KBM-7 (cell line): Measurements from ENCODE around the gene DLG2.

Source experiments
- DNase-seq: peaks from one replicate; pipeline ENCODE4 v3.0.0-alpha.2; 2015
- in situ Hi-C: fragments of 300-500 bp; cut with MboI; formaldehyde crosslinking; loops from 2 replicates; pipeline ENCODE4 v1.14.3; 2020; ENCODE audit warnings: low sequenced_read_pairs, low pct_unique_long_range_greater_than_20kb, mixed read lengths

The DLG2 gene

DNA sequence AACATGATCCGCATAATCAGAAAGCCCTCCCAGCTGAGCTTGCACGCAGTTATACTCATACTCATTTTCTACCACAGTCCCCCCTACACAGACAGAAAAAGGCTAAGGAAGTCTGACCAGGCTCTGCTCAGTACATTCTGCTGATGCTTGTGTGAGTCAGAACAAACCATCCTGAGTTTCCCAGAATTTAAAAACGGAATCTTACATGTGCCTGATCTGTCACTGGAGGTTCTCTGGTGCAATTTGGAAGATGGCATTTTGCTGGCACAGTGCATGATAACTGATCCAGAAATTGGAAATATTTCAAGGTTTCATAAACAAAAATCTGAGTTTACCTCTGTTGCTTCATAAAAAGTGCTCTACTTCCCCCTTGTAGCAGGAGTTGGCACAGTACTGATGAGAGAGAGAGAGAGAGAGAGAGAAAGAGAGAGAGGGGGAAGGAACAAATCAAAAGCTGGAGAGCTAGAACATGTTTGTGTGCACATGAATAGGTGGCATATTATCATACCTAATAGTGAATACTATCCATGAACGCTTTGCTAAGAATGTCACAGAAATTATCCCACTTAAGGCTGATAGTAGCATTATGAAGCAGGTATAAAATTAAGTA, 1085.3 kb downstream of the DLG2 start:
- in situ Hi-C loops = loop anchor here (25.0 kb wide), 1 partner anchor 705 kb away; no protein-coding TSS in a partner anchor

DNA sequence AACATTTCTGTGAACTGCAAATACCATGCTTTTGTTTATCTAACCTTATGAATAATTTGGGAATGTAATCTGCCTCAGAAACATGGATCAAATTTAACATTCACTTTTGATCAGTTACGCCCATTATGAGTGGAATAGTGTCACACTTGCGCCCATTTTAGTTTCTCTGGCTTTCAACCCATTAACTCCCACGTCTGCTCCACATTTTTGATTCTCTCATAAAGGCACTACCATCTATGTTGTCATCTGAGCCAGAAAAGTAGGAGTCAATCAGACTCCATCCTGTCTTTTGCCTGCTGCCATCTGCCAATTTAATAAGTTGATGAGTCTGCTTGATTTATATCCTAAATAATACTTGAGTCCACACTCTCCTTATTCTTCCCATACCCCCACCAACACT, 1090.7 kb downstream of the DLG2 start:
- DNase-seq = no peak
- in situ Hi-C loops = loop anchor here (25.0 kb wide), 1 partner anchor 699 kb away; no protein-coding TSS in a partner anchor

More for the DNA sequence above, 1085.3 kb downstream of the DLG2 start:
- DNase-seq = no peak

DNA sequence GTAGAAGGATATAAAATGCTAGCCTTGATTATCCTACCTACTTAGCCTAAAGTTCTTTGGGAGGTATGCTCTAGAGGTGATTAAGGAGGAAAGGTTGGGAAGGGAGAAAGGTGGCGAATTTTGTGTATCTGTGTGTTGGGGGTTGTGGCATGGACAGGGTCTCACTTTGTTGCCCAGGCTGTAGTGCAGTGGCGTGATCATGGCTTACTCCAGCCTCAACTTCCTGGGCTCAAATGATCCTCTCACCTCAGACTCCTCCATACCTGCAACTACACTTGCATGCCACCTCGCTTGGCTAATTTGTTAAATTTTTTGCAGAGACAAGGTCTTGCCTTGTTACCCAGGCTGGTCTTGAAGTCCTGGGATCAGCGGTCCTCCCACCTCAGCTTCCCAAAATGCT, 1094.8 kb downstream of the DLG2 start:
- DNase-seq = no peak
- in situ Hi-C loops = loop anchor here (25.0 kb wide), 1 partner anchor 695 kb away; no protein-coding TSS in a partner anchor

DNA sequence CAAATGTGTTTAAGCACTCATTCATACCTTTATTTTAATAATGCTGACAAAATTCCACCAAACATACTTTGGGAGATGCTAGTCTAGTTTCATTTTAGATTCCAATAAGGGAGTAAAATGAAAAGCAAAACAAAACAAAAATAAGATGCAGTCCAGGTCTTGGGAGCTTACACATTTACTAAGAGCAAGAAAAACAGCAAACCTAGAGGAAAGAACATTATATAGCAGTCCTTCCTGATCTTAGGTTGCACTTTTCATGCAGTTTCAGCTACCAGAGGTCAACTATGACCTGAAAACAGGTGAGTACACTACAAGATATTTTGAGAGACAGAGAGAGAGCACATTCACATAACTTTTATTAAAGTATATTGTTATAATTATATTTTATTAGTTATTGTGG, 1100.9 kb downstream of the DLG2 start:
- in situ Hi-C loops = loop anchor here (25.0 kb wide), 1 partner anchor 689 kb away; no protein-coding TSS in a partner anchor
- DNase-seq = no peak

DNA sequence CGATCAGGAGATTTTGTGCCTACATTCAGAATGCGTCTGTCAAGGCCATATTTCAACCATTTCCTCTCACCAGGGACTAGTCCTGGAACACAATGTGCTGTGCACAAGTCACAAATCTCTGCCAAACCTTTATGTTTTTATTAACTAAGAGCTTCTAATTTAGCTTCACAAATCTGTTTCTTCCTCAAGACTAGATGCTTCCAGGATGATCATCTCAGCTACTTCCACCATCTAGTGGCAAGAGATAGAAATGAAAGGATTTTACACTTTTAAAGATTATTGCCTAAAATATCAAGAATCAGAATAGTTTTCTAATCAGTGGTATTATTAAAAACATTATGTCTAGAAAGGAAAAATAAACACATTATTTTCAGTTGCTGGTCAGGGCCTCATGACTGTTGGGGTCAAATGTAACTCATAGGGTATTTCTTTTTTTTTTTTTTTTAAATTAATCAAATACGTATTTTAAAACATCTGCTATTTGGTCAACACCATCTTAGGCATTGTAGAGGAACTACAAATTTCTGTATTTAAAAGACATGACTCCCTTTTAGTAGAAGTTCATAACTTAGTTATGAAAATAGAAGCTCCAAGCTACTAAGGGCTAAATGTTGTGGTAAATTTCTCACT, 1102.6 kb downstream of the DLG2 start:
- DNase-seq = peak; percentile 8
- in situ Hi-C loops = loop anchor here (25.0 kb wide), 1 partner anchor 687 kb away; no protein-coding TSS in a partner anchor

DNA sequence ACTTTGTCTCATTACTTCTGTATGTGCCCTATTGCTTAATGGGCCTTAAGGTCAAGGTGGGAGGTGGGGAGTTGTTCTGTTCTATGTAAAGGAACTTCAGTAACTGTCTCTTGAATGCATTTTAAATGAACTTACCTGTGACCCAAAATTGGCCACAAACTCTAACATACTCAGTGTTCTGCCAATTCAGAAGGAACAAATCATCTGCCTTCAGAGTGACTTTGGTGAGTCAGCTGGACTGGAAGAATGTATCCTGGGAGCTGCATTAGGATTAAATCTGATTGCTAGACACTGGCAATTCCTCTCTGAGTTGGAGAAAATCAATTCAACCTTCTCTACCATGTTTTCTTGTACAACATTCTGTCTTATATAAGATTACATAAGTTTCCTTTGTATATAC, 1104.8 kb downstream of the DLG2 start:
- in situ Hi-C loops = no loop called here
- no peak for DNase-seq

DNA sequence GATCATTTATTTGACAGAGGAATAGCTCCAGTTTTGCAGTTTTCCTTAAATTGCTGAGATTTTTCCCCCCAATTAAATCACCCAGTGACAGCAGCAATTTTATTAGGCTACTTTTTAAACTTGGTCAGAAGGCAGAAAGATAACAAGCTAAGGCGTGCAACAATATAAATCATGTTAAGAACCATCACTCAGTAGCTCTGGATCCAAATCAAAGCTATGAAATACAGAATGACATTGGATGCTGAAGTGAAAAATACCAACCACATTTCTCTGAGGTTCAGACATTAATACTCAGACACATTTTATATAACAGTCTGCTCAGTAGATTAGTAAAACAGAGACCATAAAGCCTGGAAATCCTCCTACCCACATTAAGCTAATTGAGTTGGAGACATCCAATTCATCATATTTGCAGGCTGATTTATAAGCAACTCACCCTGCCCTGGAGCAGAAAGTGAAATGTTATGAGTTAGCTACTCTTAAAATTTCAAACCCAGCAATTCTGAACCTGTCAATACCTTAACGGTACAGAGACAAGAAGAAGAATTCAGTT, 1108.4 kb downstream of the DLG2 start:
- in situ Hi-C loops = no loop called here
- DNase-seq = no peak

DNA sequence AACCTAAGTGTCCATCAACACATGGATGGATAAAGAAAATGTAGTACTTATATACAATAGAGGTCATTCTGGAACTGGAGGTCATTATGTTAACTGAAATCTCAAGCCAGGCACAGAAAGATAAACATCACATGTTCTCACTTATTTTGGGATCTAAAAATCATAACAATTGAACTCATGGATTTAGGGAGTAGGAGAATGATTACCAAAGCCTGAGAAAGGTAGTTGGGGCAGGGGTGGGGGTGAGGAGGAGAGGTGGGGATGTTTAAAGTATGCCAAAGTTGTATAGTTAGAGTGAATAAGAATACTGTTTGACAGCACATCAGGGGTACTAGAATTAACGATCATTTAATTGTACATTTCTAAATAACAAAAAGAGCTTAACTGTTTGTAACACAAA, 1112.7 kb downstream of the DLG2 start:
- no peak for DNase-seq
- in situ Hi-C loops = no loop called here

DNA sequence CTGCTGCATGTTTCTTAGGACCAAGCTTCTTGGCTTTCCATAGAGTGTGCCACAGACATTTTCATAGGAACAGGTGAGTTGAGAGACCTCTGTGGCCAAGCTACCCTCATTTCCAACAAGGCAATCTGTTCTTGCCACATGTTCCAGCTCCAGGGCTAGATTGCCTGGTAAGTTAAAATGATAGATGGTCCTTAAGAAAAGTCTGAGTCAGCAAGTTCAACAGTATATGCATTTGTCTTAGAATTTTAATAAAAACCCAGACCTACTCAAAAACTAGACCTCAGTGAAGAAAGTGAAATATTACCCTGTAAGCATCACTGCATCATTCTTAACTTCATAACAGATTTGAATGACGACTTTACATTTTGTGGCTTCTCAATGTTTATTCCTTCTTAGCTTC, 1123.6 kb downstream of the DLG2 start:
- no peak for DNase-seq
- in situ Hi-C loops = no loop called here

DNA sequence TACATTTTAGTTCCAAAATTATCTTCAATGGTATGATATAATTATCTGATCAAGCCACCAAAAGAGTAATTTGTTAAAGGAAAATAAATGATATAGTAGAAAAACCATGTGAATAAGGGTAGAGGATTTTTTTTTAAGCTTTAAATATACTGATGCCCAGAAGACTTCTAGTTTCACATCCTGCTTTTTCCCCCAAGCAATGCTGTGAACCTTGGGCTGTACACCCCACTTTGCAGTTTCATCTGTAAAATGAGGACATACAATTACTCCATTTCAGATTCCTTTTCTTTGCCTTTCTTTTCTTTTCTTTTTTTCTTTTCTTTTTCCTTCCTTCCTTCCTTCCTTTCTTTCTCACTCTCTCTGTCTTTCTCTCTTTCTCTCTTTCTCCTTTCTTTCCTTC, 1125.4 kb downstream of the DLG2 start:
- in situ Hi-C loops = no loop called here

DNA sequence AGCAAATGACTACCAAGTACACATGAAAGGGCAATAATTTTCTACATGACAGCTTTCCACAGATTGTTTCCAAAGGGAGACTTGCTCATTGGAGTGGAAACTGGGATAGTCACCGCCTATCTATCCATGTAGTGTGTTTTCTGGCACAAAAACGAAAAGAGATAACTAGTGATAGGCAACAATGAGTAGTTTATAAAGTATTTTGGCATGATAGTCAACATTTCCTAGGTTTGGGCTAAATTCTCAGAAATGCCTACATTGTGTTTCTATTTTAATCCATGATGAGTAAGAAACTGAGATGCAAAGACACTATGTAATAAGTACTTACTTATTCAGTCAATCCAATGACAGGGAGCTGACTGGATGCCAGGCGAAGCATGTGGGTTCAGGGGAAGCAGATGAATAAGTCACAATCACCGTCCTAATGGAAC, 1129.1 kb downstream of the DLG2 start:
- no peak for DNase-seq
- in situ Hi-C loops = no loop called here

More for the DNA sequence above, 1125.4 kb downstream of the DLG2 start:
- no peak for DNase-seq

DNA sequence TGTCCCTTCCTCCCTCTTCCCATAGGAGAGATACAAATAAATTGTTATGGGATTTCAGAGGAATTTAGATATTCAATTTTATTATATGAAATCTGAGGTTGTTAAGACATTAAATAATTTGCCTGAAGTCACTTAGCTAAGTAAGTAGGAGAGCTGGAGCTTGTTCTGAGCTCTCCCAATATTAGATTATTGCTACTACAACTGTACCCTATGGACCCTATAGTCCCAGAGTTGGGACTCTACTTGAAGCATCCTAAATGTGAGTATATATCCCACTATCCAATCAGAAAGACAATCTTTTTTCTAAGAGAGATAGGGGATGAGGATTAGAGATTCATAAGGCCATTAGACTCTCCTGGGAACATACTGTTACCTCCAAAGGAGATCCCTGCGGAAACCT, 1130.0 kb downstream of the DLG2 start:
- DNase-seq = no peak
- in situ Hi-C loops = no loop called here

DNA sequence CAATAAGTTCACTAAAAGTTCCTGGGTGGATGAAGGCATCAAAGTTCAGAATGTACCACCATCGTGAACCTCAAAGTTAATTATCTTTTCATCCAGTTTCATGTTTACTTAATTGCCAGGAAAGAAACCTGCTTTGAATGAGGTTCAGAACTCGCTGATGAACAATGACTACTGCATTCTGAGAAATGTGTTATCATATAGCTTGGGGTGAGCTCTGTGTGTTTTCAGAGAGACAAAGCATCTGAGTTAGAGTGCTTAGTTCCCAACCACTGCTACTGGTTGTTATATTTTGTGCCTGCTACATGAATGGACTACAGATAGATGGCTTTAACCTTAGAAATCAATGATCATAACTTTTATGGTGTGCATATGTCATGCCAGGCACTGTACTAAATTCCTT, 1131.0 kb downstream of the DLG2 start:
- DNase-seq = no peak
- in situ Hi-C loops = no loop called here

DNA sequence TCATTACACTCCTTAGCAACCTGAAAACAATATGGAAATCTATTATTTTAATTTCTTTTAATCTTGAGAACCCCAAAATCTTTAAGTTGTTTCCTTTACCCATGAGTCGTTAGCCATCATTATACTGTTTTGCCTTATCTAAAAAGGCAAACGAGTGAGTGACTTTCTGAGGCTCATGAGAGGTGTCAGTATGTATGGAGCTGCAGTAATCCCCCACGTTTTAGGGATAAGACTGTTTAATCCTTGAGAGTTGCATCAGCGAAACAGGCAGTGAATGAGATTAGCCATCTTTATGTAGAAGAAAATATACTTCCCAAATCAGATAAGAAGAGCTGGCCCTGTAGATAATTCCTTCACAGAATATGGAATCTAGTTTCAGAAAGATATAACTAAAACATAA, 1147.0 kb downstream of the DLG2 start:
- in situ Hi-C loops = no loop called here
- no peak for DNase-seq

DNA sequence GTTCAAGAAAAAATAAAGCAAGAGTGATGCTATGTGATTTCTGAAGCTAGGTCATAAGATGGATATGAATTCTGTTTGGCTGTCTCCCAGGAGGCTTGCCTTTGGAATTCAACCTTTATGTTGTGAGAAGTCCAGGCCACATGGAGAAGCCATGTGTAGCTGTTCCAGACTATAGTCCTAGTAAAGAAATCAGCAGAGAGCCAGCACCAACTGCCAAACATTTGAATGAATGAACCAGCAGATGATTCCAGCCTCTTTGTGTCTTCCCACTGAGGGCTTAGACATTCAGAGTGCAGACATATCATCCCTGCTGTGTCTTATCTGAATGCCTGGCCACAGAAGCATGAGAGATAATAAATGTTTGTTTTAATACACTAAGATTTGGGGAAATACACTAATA, 1150.6 kb downstream of the DLG2 start:
- no peak for DNase-seq

DNA sequence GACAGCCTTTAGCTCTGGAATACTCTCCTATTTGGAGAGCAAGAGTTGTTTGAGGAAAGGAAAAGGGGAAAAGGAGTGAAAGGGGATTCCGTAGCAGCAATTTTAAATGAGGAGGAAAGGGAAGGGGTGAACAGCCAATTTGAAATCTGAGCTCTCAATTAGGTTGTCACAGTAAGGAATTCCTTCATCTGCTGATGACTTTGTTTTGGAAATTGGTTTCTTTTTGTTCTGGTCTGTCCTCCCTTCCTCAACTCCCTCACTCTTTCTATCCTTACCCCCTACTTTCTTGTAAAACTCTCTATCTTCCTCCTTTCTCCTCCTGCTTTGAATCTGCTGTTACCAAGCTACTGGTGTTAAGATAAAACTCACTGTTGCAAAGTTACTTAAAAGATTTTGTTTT, 1155.6 kb downstream of the DLG2 start:
- DNase-seq = no peak
- in situ Hi-C loops = no loop called here

More for the DNA sequence above, 1150.6 kb downstream of the DLG2 start:
- in situ Hi-C loops = no loop called here

DNA sequence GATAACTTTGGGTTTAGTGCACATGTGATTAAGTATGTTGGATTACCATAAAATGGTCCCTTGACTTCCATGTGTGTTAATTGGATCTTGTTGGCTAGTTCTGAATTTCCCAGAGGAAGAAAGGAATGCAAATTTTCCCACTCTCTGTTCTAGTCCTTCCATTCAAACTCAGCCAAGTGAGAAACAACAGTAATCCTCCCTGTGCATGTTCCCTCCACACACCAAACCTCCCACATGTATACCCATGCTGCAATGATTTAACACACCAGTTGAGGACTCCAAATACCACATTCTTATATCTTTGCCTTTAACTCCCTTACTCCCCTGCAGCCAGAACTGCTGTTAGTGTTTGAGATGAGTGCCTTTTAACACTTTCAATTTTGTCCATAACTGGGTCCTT, 1158.9 kb downstream of the DLG2 start:
- DNase-seq = no peak
- in situ Hi-C loops = no loop called here

DNA sequence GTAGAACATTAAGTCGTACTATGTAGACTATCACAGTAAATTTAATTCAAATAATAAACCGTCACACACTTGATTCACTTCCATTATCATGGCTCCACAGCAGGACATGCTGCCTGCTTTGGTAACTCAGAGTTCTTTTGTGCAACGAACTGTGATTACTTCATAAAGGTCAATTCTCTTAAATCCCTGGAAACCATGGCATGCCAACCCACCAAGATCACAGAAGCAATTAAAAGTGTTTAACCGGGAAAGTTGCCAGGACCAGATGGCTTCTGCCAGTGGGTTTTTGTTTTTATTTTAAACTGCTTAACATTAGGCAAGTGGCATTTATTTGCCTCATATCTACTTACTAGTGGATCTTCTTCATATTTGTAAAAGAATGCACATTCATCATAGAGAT, 1162.1 kb downstream of the DLG2 start:
- in situ Hi-C loops = no loop called here
- DNase-seq = no peak

DNA sequence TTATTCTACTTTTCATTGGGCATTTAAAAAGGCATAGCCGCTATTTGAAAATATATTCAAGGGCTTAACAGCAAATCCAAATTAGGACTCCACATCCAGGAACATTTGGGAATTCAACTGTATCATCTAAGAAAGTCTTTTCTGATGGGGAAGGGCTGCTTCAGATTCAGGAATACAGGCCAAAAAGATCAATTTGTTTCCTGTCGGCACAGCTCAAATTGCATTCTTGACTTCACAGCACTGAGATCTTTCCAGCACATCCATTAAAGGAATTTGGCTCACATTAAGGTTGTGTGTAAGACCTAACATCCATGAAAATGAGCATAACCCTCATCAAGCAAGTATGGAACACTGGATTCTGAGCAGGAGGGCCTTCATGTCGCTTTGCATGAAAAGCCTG, 1171.5 kb downstream of the DLG2 start:
- in situ Hi-C loops = no loop called here
- DNase-seq = no peak

DNA sequence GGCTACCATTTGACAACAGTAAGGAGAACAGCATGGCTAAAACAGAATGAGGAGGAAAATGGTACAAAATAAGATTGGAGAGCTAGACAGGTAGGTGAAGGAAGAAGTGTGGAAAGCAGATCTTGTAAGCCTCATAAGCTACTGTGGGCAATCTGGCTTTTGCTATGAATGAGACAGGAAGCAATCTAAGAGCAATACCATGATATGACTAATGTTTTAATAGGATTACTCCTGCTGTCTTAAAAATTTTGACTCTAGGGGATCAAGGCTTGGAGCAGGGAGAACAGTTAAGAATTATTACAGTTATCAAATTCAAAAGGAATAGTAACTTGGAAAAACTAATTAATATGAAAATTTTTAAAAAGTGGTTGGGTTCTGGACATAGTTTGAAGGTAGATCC, 1174.9 kb downstream of the DLG2 start:
- in situ Hi-C loops = no loop called here
- no peak for DNase-seq

DNA sequence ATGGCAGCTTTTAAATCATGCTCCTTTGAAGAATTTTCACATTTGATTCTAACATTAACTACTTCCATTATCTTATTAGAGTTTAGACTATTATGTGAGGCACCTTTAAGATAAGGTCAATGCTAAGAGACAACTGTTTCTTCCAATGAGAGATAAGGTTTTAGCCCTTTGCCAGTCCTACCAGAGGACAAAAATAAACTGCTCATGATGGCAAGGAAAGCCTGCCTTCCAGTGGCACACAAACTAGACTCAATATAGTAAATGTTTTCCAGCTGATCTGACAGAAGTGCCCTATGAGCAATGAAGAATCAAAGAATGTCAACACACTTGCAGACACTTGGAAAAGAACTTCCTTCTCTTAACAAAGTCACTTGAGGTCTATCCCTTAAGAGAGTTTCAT, 1188.6 kb downstream of the DLG2 start:
- no peak for DNase-seq
- in situ Hi-C loops = no loop called here
